Tibial artery (tissue), 4 donors: ENCODE results near the gene ERRFI1.
"Not testable (repeated sequence)": the region's sequence is repeated elsewhere in the genome, so short reads cannot be mapped to it uniquely, and the experiment has no call there.

ENCODE experiments used
- DNase-seq, 2 donors: peaks; one replicate each; pipeline ENCODE4 v3.0.0-alpha.2; 2019
- H3K27ac ChIP-seq, 2 donors: fragments of 200-600 bp; sonication (generic) in 1 of 2; 1 replicate in 1 of 2; 2 replicates in 1 of 2; pipeline ENCODE4 v1.5.1; 2018 to 2019; ENCODE audit warnings: mild to moderate bottlenecking in 1 of 2
- H3K27me3 ChIP-seq, 2 donors: fragments of 200-600 bp; sonication (generic) in 1 of 2; one replicate each; pipeline versions ENCODE4 v1.5.1 to v1.6.0; 2016 to 2019
- H3K36me3 ChIP-seq, 3 donors: fragments of 200-600 bp; sonication (generic) in 2 of 3; one replicate each; pipeline ENCODE4 v1.5.1; 2016 to 2019; ENCODE audit warnings: mild to moderate bottlenecking in 2 of 3
- H3K4me1 ChIP-seq, 4 donors: fragments of 200-600 bp; sonication (generic) in 2 of 4; 1 replicate in 3 of 4; 2 replicates in 1 of 4; pipeline ENCODE4 v1.5.1; 2016 to 2019
- H3K4me3 ChIP-seq, 2 donors: fragments of 200-600 bp; sonication (generic) in 1 of 2; 1 replicate in 1 of 2; 2 replicates in 1 of 2; pipeline ENCODE4 v1.5.1; 2018 to 2019; ENCODE audit warnings: mild to moderate bottlenecking in 2 of 2
- H3K9me3 ChIP-seq, 3 donors: fragments of 200-600 bp; sonication (generic) in 1 of 3; one replicate each; pipeline ENCODE4 v1.5.1; 2016 to 2019
- intact Hi-C: fragments of 100-400 bp; cut with DNase I; formaldehyde crosslinking; loops from one replicate; pipeline ENCODE4 v1.15.0; 2023; ENCODE audit warnings: low total_unique reads
- TF ChIP-seq, protein P1 (sequence below), 2 experiments: fragments of 200-600 bp in 1 of 2; fragments of 450-650 bp in 1 of 2; IDR thresholded peaks; one replicate each; pipeline ENCODE4 v1.5.1; 2017 to 2019; ENCODE audit warnings: antibody characterized with exemption in 2 of 2, mild to moderate bottlenecking in 1 of 2, moderate library complexity in 1 of 2

ERRFI1 gene

DNA sequence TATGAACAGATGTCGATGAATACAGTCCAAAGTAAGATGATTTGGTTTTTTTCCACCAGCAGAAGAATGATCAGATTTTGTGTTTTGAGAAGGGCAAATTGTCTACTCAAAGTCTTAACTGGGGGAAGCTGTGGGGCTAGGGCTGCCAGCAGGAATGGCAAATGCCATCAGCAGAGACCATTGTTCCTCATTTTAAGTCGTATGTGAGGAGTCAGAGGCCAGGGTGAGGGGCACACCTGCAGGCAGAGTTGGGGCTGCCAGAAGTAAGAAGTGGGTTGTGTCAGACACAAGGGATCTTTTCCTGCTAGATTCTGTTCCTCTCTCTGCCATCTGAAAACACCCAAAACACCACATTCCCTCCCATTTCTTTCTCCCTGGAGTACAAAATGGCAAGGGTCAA lies 55.9 kb downstream of the ERRFI1 start:
- peaks cover 54 to 78% (median 58%) of the 10 kb centered on the region in 3 donors for H3K36me3 ChIP-seq
- no peaks in the 10 kb centered on the region for H3K9me3 ChIP-seq
- intact Hi-C loops, result no loop called here
- H3K27ac ChIP-seq, result no peak overlapping the region
- H3K27me3 ChIP-seq, result no peaks in the 10 kb centered on the region
- TF ChIP-seq, protein P1, sequence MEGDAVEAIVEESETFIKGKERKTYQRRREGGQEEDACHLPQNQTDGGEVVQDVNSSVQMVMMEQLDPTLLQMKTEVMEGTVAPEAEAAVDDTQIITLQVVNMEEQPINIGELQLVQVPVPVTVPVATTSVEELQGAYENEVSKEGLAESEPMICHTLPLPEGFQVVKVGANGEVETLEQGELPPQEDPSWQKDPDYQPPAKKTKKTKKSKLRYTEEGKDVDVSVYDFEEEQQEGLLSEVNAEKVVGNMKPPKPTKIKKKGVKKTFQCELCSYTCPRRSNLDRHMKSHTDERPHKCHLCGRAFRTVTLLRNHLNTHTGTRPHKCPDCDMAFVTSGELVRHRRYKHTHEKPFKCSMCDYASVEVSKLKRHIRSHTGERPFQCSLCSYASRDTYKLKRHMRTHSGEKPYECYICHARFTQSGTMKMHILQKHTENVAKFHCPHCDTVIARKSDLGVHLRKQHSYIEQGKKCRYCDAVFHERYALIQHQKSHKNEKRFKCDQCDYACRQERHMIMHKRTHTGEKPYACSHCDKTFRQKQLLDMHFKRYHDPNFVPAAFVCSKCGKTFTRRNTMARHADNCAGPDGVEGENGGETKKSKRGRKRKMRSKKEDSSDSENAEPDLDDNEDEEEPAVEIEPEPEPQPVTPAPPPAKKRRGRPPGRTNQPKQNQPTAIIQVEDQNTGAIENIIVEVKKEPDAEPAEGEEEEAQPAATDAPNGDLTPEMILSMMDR (IDR thresholded peaks at IDR 0.05), result no peak
- no peak overlapping the region for H3K4me3 ChIP-seq
- DNase-seq, result no peak
- H3K4me1 ChIP-seq, result peaks cover 0 to 28% (median 9%) of the 10 kb centered on the region in 4 donors

- TF ChIP-seq, protein P1 (IDR thresholded peaks at IDR 0.05), result no peak
- H3K9me3 ChIP-seq, result no peaks in the 10 kb centered on the region
- H3K36me3 ChIP-seq, result peaks cover 65 to 96% (median 76%) of the 10 kb centered on the region in 3 donors
- no peak for DNase-seq
- no peak overlapping the region for H3K4me3 ChIP-seq
- intact Hi-C loops, result no loop called here
- H3K27ac ChIP-seq, result no peak overlapping the region
- H3K27me3 ChIP-seq, result no peaks in the 10 kb centered on the region
- H3K4me1 ChIP-seq, result peaks cover 0 to 54% (median 27%) of the 10 kb centered on the region in 4 donors
Observed at GRCh38 chr1:7967651-7968050, 58.5 kb downstream of the ERRFI1 start.

GRCh38 chr1:7967196-7967595 lies 58.9 kb downstream of the ERRFI1 start:
- peaks cover 0 to 58% (median 29%) of the 10 kb centered on the region in 4 donors for H3K4me1 ChIP-seq
- TF ChIP-seq, protein P1 (IDR thresholded peaks at IDR 0.05), result no peak
- no peak overlapping the region for H3K27ac ChIP-seq
- peaks cover 60 to 91% (median 75%) of the 10 kb centered on the region in 3 donors for H3K36me3 ChIP-seq
- H3K9me3 ChIP-seq, result no peaks in the 10 kb centered on the region
- intact Hi-C loops, result no loop called here
- H3K4me3 ChIP-seq, result no peak overlapping the region
- no peaks in the 10 kb centered on the region for H3K27me3 ChIP-seq
- no peak for DNase-seq

GRCh38 chr1:7964476-7964875 lies 61.6 kb downstream of the ERRFI1 start:
- intact Hi-C loops, result no loop called here
- DNase-seq, result no peak
- Histone ChIP-seq H3K4me1 (peaks cover 0 to 64% (median 34%) of the 10 kb centered on the region in 4 donors), H3K27me3 (no peaks in the 10 kb centered on the region), H3K9me3 (no peaks in the 10 kb centered on the region), H3K4me3 (no peak overlapping the region), H3K27ac (peak overlapping the region in 1 of 2 donors; percentile 90), H3K36me3 (peaks cover 35 to 64% (median 48%) of the 10 kb centered on the region in 3 donors)
- TF ChIP-seq, protein P1 (IDR thresholded peaks at IDR 0.05), result no peak

- H3K27me3 ChIP-seq, intact Hi-C loops, DNase-seq, H3K9me3 ChIP-seq, H3K4me3 ChIP-seq: not testable (repeated sequence)
- peaks cover 0 to 64% (median 34%) of the 10 kb centered on the region in 4 donors for H3K4me1 ChIP-seq
- H3K36me3 ChIP-seq, result peaks cover 30 to 57% (median 42%) of the 10 kb centered on the region in 3 donors
- peak overlapping the region; percentile 33 to 90 for H3K27ac ChIP-seq
Observed at GRCh38 chr1:7963841-7964240, 62.3 kb downstream of the ERRFI1 start.

DNA sequence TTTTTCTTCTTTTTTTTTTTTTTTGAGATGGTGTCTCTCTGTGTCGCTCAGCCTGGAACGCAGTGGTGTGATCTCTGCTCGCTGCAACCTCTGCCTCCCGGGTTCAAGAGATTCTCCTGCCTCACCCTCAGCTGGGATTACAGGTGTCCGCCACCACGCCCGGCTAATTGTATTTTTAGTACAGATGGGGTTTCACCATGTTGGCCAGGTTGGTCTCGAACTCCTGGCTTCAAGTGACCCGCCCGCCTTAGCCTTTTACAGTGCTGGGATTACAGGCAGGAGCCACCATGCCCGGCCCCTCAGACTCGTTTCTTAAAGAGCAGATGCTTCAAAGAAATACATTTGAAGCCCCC lies 62.8 kb downstream of the ERRFI1 start:
- intact Hi-C loops, H3K9me3 ChIP-seq, DNase-seq, H3K4me3 ChIP-seq, H3K27me3 ChIP-seq: not testable (repeated sequence)
- peaks cover 0 to 64% (median 34%) of the 10 kb centered on the region in 4 donors for H3K4me1 ChIP-seq
- peak overlapping the region; percentile 33 to 90 for H3K27ac ChIP-seq
- H3K36me3 ChIP-seq, result peaks cover 29 to 53% (median 37%) of the 10 kb centered on the region in 3 donors
